ENCODE results near the gene CHD9. TPM values are rescaled to one million over a fixed set of nuclear protein-coding genes. Genes with fewer than 3 reads are reported as not detected.

Gene CHD9
- polyA plus RNA-seq, 4 donors, result 48.6 to 61.7 (median 57.3) TPM

- DNase-seq (ENCODE audit: low read depth in 4 of 4, low spot score in 3 of 4), result no peak
Observed at GRCh38 chr16:53356478-53357207, 301.9 kb downstream of the CHD9 start.

DNA sequence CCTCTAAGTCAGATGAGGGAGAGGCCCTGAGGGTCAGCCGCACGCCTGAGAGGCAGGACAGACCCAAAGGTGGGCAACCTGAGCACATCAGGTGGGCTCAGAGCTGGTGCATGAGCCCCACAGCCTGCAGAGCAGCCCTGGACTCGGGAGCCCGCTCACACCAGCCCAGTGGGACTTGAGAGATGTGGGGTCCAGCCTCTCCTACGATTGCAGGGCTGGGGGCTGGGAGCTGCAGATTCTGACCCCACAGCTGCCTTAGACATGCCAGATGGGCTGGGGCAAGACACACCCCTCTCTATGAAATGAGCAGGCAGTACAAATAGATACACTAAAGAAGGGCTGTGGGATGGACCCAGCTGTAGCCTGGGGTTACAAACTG is 302.4 kb downstream of the CHD9 start:
- DNase-seq (ENCODE audit: low read depth in 4 of 4, low spot score in 3 of 4), result no peak

- no peak for DNase-seq (ENCODE audit: low read depth in 4 of 4, low spot score in 3 of 4)
Observed at GRCh38 chr16:53357955-53358354, 303.2 kb downstream of the CHD9 start.

DNA sequence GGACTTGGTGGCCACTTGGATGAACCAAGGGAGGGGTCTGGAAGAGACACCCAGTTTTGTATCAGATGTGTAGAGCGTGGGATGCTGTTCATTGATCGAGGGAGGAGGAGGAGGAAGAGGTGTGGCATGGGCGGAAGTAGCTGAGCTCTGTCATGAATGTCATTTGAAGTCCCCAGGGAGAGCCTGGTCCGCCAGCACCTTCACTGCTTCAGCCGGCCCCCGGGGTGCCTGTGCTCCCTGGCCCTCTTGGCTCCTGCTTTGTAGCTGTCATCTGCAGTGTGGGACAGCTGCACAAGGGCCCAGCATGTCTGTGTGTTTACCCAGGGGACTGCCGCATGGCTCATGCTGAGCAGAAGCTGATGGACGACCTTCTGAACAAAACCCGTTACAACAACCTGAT is 304.1 kb downstream of the CHD9 start:
- no peak for DNase-seq (ENCODE audit: low read depth in 4 of 4, low spot score in 3 of 4)

GRCh38 chr16:53369921-53370320 is 315.1 kb downstream of the CHD9 start:
- no peak for DNase-seq (ENCODE audit: low read depth in 4 of 4, low spot score in 3 of 4)

DNA sequence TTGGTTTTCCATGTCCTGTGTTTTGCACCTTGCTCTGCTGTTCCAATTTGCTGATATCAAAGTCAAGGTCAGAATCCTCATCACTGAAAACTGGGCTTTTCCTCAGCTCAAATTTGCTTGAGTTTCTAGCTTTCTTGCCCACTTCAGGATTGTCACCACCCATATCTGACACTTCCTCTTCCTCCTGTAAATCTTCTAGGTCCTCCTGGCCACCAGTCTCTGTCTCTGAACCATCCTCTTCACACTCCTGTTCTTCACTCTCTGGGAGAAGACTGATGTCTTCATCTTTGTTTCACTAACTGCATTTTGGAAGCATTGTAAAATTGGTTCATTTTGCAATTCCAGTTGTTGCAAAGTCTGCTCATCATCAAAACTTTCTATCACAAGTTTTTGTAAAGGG is 316.0 kb downstream of the CHD9 start:
- DNase-seq (ENCODE audit: low read depth in 4 of 4, low spot score in 3 of 4), result no peak

DNA sequence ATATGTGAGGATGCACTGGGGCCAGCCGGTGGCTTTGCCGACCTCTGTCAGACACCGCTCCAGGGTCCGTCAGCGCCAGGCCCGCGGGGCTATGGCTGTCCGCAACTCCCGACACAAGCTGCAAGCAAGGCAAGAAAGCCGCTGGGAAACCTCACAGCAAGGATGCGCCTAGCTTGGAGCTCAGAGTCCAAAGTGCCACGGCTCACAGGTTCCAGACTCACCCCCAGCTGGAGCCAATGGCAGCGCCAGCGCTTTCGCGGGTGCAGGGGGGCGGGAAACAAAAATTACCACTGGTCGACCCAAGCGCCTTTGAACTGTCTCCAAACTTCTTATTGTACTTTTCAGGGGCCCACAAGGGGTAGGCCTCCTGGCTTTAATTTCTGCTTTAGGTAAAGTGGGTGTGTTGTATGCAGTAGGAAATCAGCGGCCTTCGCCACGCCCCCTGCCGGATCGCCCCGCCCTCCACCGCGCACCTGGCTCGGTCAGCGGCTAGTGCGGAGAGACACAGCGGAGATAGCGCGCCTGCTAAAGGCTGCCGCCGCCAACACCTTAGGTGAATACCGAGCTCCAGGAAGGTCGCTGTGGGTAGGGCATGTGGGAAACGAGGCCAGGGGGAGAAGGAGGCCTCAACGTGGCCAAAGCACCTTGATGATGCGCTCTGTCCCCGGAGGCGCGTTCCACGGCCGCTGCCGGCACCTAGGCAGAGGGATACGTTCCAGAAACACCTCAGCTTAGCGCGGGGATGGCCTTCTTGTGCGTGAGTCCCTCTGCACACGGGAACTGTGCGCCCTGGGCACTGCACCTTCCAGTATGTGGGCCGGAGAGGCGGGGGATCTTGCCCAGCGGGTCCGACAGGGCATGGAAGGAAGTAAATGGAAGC is 318.4 kb downstream of the CHD9 start:
- peak; percentile 7 to 25 (median 20) for DNase-seq (ENCODE audit: low read depth in 4 of 4, low spot score in 3 of 4)

DNA sequence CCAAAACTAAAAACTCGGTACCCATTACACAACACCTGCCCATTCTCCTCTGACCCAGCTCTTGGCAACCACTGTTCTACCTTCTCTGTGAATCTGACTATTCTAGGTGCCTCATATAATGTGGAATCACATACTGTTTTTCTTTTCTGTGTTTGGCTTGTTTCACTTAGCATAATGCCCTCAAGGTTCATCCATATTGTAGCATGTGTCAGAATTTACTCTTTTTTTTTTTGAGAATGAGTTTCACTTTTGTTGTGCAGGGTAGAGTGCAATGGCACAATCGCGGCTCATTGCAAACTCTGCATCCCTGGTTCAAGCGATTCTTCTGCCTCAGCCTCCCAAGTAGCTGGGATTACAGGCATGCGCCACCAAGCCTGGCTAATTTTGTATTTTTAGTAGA is 320.0 kb downstream of the CHD9 start:
- no peak for DNase-seq (ENCODE audit: low read depth in 4 of 4, low spot score in 3 of 4)

DNA sequence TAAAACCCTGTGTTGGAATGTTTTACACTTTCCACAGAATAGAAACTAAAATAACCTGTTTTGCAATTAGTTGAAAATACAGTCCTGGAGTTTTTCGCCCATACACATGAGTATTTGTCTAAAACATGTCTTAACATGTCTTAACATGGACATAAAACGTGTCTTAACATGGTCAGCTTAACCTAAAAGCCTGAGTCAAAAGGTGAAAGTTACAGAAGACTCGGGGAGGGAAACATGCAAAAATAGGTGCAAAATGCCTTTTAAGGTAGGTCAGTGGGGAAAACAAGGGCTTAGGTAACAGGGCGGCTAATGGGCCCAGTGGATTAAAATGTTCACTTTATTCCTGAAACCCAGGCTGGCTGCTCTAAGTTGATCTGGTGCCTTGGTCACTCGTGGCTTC is 323.3 kb downstream of the CHD9 start:
- DNase-seq (ENCODE audit: low read depth in 4 of 4, low spot score in 3 of 4), result no peak

Other genes starting within 250 kb of the CHD9 start
- 10 to 100 TPM; 10.1 to 14.6 (median 10.7) TPM for gene CHD9NB, start 2.1 kb upstream of the CHD9 start, polyA plus RNA-seq (ENCODE audit: insufficient read length in 4 of 4)